ENCODE data around the gene ZNF668. TPM values are rescaled to one million over a fixed set of nuclear protein-coding genes. Genes with fewer than 3 reads are reported as not detected.

Gene ZNF668
- total RNA-seq, 4 donors from 2014 or later, result 15.5 to 20.3 (median 16.7) TPM

DNA sequence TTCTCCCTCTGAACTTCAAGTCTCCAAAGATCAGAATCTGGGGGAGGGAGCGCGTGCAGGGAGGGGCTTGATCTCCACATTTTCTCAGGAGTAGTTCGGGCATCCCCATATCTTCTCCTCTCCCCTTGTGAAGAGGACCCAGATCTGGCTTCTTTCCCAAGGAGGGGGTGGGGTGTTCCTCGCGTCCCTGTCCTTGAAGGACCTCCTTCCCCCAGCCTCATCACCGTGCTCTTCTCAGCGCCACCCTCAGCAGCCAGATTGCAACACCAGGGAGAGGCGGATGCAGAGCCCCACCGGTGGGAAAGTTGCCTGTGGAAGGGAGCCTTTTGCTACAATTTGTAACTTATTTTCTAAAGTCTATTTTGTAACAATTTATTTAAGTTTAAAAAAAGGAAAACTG lies 9.0 kb upstream of the ZNF668 start:
- Histone ChIP-seq H3K27ac (no peak overlapping the region), H3K4me3 (no peak overlapping the region), H3K4me1 (peaks cover 0 to 25% (median 0%) of the 10 kb centered on the region in 4 donors), H3K9me3 (no peaks in the 10 kb centered on the region), H3K27me3 (no peaks in the 10 kb centered on the region), H3K36me3 (peaks cover 0 to 99% (median 6%) of the 10 kb centered on the region in 3 donors)
- no peak for DNase-seq (ENCODE audit: low spot score in 2 of 2)
- TF ChIP-seq EP300 (IDR thresholded peaks at IDR 0.05) (no peak), CTCF (IDR thresholded peaks at IDR 0.05) (no peak), POLR2A (IDR thresholded peaks at IDR 0.05) (no peak)
- WGBS, 2 donors, result 55 to 61% methylated on average over 7 to 9 of the region's 9 CpGs

DNA sequence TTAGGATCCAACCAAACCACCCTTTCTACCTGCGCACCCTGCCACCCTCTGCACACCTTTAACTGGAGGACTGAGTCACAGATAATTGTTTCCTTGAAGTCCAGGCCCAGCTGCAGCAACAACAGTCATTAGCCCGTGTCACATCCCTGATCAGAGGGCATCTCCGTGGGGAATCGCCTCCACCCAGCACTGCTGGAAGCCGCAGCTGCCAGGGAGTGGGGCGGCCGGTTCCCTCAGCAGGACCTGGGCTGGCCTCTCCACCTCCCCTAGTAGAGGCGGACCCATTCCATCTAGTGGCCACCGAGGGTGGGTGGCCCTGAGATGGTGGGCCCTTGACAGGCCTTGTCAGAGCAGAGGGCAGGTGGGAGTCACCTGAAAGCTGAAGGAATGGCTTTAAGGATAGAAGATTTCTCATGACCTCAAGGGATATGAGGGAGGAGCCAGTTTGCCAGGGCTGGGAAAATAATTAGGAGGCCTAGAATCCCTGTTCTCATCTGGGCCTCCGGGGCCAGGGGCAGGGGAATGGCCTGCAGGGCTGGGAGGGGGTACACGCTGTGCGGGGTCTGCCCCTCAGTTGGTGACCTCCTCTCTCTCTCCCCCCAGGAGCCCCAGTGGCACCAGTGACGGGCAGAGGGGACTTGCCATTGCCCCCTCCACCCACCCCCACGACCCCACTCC lies 8.5 kb upstream of the ZNF668 start:
- no peak for TF ChIP-seq CTCF (IDR thresholded peaks at IDR 0.05)
- no peak for TF ChIP-seq POLR2A (IDR thresholded peaks at IDR 0.05)
- no peak for TF ChIP-seq EP300 (IDR thresholded peaks at IDR 0.05)
- Histone ChIP-seq H3K9me3 (no peaks in the 10 kb centered on the region), H3K36me3 (peaks cover 0 to 99% (median 11%) of the 10 kb centered on the region in 3 donors), H3K4me1 (peaks cover 0 to 25% (median 0%) of the 10 kb centered on the region in 4 donors), H3K27ac (no peak overlapping the region), H3K27me3 (no peaks in the 10 kb centered on the region), H3K4me3 (no peak overlapping the region)
- DNase-seq (ENCODE audit: low spot score in 2 of 2), result no peak
- WGBS, 2 donors, result 59 to 67% methylated on average over 9 to 14 of the region's 14 CpGs

- Histone ChIP-seq H3K4me3 (no peak overlapping the region), H3K4me1 (peaks cover 0 to 25% (median 0%) of the 10 kb centered on the region in 4 donors), H3K27me3 (no peaks in the 10 kb centered on the region), H3K36me3 (peaks cover 0 to 99% (median 15%) of the 10 kb centered on the region in 3 donors), H3K9me3 (no peaks in the 10 kb centered on the region), H3K27ac (no peak overlapping the region)
- no peak for TF ChIP-seq CTCF (IDR thresholded peaks at IDR 0.05)
- no peak for DNase-seq (ENCODE audit: low spot score in 2 of 2)
- WGBS, 2 donors, result 81 to 83% methylated on average over 24 to 25 of the region's 26 CpGs
Measured at GRCh38 chr16:31081428-31082351, 7.7 kb upstream of the ZNF668 start.

GRCh38 chr16:31080756-31081419 lies 6.8 kb upstream of the ZNF668 start:
- DNase-seq (ENCODE audit: low spot score in 2 of 2), result no peak
- Histone ChIP-seq H3K4me1 (peaks cover 0 to 30% (median 0%) of the 10 kb centered on the region in 4 donors), H3K27ac (no peak overlapping the region), H3K36me3 (peaks cover 0 to 99% (median 15%) of the 10 kb centered on the region in 3 donors), H3K27me3 (no peaks in the 10 kb centered on the region), H3K9me3 (no peaks in the 10 kb centered on the region), H3K4me3 (no peak overlapping the region)
- 89 to 92% methylated on average over 11 to 12 of the region's 13 CpGs for WGBS, 2 donors
- TF ChIP-seq POLR2A (IDR thresholded peaks at IDR 0.05), result no peak
- TF ChIP-seq EP300 (IDR thresholded peaks at IDR 0.05), result no peak
- no peak for TF ChIP-seq CTCF (IDR thresholded peaks at IDR 0.05)
